HG02970 (cell line): ENCODE results near the gene DPY19L2.
"Not testable (repeated sequence)": the region's sequence is repeated elsewhere in the genome, so short reads cannot be mapped to it uniquely, and the experiment has no call there.

ENCODE experiments used
- ATAC-seq: cut with Tn5 transposase; IDR thresholded peaks from one replicate; pipeline ENCODE4 v1.9.1; 2021; ENCODE audit warnings: mild to moderate bottlenecking, moderate library complexity, moderate number of reproducible peaks; ENCODE audit not compliant: unreplicated experiment, low FRiP score

Gene DPY19L2

DNA sequence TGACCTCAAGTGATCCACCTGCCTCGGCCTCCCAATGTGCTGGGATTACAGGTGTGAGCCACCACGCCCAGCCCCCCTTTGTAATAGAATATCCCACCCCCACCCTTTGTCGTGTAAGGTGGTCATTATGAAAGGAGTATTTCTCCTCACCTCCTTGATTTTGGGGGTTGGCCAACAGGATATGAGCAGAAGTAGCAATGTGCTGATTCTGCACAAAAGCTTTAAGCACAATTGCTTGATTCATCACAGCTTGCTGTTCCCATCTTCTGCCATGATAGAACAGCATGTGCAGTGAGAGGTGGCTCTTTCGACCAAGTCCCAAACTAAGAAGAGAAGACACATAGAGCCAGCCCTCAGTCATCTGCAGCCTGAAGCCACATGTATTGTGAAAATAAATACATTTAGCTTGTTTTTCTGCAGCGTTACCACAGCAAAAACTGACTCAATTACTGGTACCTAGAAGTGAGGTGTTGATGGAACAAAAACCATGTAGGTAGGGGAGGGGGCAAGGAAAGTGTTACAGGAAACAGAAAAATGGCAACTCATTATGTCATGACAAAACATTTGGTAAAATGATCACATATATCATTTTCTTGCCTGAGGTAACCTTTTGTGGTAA is 122.9 kb downstream of the DPY19L2 start:
- ATAC-seq = not testable (repeated sequence)

DNA sequence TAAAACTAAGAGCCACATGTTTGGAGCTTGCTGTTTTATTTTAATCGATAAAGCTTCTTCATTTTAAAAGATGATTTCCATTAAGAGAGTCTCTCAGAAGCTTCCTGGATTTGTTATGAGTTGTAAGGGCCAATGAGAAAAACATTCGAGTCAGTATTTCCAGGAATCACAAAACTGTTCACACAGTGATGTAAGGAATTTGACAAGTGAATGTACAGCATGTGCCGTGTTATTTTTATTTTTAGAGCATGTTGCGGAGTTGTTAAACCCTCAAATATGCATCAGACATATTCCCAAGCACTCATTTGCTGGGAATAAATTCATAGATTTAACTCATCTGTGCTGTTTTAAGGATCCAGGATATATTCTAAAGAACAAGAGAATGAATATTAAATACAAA is 129.6 kb downstream of the DPY19L2 start:
- ATAC-seq = not testable (repeated sequence)

GRCh38 chr12:63537838-63538237 is 130.5 kb downstream of the DPY19L2 start:
- not testable (repeated sequence) for ATAC-seq

- ATAC-seq = not testable (repeated sequence)
Observed at GRCh38 chr12:63529641-63530040, 138.7 kb downstream of the DPY19L2 start.

- ATAC-seq = no peak
Observed at GRCh38 chr12:63525831-63526230, 142.5 kb downstream of the DPY19L2 start.

- no peak for ATAC-seq
Observed at GRCh38 chr12:63521706-63522105, 146.6 kb downstream of the DPY19L2 start.
